ENCODE results near the gene DARS2.

DNA sequence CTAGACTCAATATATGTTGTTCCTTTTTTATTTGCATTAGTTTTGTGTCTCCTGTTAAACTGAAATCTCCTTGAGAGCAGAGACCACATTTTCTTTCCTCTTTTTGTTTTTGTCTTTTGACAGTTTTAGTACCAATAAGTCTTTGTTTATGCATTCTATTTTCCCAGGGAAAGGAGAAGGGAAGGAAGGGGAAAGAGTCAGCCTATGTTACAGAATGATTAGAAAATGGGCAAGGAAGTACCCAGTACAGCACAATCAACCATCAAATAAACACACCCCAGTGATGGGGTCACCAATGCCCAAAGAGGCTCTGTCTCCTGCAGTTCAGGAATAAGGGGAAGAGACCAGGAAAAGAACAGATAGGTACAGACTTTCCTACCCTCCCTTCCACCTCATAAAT is 53.8 kb downstream of the DARS2 start:
- TF ChIP-seq, protein P1, sequence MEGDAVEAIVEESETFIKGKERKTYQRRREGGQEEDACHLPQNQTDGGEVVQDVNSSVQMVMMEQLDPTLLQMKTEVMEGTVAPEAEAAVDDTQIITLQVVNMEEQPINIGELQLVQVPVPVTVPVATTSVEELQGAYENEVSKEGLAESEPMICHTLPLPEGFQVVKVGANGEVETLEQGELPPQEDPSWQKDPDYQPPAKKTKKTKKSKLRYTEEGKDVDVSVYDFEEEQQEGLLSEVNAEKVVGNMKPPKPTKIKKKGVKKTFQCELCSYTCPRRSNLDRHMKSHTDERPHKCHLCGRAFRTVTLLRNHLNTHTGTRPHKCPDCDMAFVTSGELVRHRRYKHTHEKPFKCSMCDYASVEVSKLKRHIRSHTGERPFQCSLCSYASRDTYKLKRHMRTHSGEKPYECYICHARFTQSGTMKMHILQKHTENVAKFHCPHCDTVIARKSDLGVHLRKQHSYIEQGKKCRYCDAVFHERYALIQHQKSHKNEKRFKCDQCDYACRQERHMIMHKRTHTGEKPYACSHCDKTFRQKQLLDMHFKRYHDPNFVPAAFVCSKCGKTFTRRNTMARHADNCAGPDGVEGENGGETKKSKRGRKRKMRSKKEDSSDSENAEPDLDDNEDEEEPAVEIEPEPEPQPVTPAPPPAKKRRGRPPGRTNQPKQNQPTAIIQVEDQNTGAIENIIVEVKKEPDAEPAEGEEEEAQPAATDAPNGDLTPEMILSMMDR (IDR thresholded peaks at IDR 0.05), result no peak
- TF ChIP-seq POLR2A (IDR thresholded peaks at IDR 0.05), result no peak
